Mammary microvascular endothelial cell (primary cell): ENCODE measurements around the gene FPR2. TPM values are rescaled to one million over a fixed set of nuclear protein-coding genes. Genes with fewer than 3 reads are reported as not detected.

Experiments
- total RNA-seq: library from RNA; depleted of rRNA; stranded (reverse); fragments of >200 nt; gene quantifications from 2 replicates; pipeline ENCODE4 v1.2.3, GENCODE V29; 2015

The FPR2 gene, protein sequence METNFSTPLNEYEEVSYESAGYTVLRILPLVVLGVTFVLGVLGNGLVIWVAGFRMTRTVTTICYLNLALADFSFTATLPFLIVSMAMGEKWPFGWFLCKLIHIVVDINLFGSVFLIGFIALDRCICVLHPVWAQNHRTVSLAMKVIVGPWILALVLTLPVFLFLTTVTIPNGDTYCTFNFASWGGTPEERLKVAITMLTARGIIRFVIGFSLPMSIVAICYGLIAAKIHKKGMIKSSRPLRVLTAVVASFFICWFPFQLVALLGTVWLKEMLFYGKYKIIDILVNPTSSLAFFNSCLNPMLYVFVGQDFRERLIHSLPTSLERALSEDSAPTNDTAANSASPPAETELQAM
- total RNA-seq: not detected in 2 replicates

GRCh38 chr19:51760697-51761356 lies at the start of gene FPR2:
Gene FPR2 (plus strand): TSS chr19:51761180. CDS start chr19:51768659, 7,479 bp downstream.

GRCh38 chr19:51751655-51752054 lies 9.3 kb upstream of the FPR2 start, which contains the start of gene FPR1:
Gene FPR1 (minus strand): TSS chr19:51751878. CDS start chr19:51746994, 4,884 bp downstream.

GRCh38 chr19:51794885-51795490 lies 34.0 kb downstream of the FPR2 start, which contains the start of gene FPR3:
Gene FPR3 (plus strand): TSS chr19:51795157. CDS start chr19:51823749, 28,592 bp downstream.

Other genes starting within 250 kb of the FPR2 start
- not detected in 2 replicates for gene SIGLEC6, start 229.5 kb upstream of the FPR2 start, total RNA-seq
- gene ZNF175, start 189.9 kb upstream of the FPR2 start, total RNA-seq: 5.2 TPM in 2 replicates
- 0.27 and 0.69 TPM in 2 replicates for gene SIGLEC5, start 130.8 kb upstream of the FPR2 start, total RNA-seq
- 0.15 and 0.27 TPM in 2 replicates for gene SIGLEC14, start 114.4 kb upstream of the FPR2 start, total RNA-seq
- gene SPACA6, start 67.8 kb upstream of the FPR2 start, total RNA-seq: 5.5 and 10.5 TPM in 2 replicates
- not detected in 2 replicates for gene HAS1, start 37.2 kb upstream of the FPR2 start, total RNA-seq
- gene FPR1, start 9.3 kb upstream of the FPR2 start, total RNA-seq: not detected in 2 replicates
- not detected in 2 replicates for gene FPR3, start 34.0 kb downstream of the FPR2 start, total RNA-seq
- gene ZNF577, start 126.8 kb downstream of the FPR2 start, total RNA-seq: 0.87 and 1.3 TPM in 2 replicates
- 4.3 and 4.5 TPM in 2 replicates for gene ZNF649, start 143.8 kb downstream of the FPR2 start, total RNA-seq
- gene ZNF613, start 166.3 kb downstream of the FPR2 start, total RNA-seq: 3.1 TPM in 2 replicates
- 3.1 and 4.7 TPM in 2 replicates for gene ZNF350, start 225.7 kb downstream of the FPR2 start, total RNA-seq
- 5.1 and 7.7 TPM in 2 replicates for gene ZNF615, start 247.0 kb downstream of the FPR2 start, total RNA-seq